Measurements from ENCODE around the gene DSCAM. TPM values are rescaled to one million over a fixed set of nuclear protein-coding genes. Genes with fewer than 3 reads are reported as not detected.

Gene DSCAM
- total RNA-seq, 1 experiment from 2014 or later, result not detected

DNA sequence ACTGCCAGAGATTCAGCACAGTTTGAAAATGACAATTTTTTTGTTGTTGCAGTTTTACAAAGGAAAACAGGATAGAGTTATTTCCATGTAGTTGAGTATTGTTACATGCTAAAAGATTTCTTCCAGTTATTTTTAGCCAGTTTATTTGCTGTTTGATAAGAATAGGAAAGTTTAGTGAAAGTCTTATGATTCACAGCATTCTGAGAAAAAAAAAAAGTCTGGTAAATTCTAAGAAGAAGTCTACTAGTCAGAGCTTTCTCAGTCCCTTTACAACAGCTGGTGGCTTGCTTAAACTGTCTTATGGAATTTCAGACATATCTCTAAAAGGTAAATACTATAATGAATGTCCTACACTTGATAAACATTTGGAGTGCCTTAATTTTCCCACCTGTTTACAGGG is 341.7 kb downstream of the DSCAM start:
- intact Hi-C loops (cut with micrococcal nuclease), result no loop called here
- POLR2A ChIA-PET, result no interaction called here
- no peak overlapping the region for H3K4me2 ChIP-seq (ENCODE audit: low read length)
- ATAC-seq (no peak), DNase-seq (ENCODE audit: low read depth, low spot score) (no peak)
- no peak overlapping the region for H2AFZ ChIP-seq (ENCODE audit: low read depth, low read length, poor library complexity, severe bottlenecking)
- CTCF ChIA-PET, result no interaction called here
- H3K27ac ChIP-seq (ENCODE audit: low read depth, low read length), result no peak overlapping the region
- TF ChIP-seq, protein P1, sequence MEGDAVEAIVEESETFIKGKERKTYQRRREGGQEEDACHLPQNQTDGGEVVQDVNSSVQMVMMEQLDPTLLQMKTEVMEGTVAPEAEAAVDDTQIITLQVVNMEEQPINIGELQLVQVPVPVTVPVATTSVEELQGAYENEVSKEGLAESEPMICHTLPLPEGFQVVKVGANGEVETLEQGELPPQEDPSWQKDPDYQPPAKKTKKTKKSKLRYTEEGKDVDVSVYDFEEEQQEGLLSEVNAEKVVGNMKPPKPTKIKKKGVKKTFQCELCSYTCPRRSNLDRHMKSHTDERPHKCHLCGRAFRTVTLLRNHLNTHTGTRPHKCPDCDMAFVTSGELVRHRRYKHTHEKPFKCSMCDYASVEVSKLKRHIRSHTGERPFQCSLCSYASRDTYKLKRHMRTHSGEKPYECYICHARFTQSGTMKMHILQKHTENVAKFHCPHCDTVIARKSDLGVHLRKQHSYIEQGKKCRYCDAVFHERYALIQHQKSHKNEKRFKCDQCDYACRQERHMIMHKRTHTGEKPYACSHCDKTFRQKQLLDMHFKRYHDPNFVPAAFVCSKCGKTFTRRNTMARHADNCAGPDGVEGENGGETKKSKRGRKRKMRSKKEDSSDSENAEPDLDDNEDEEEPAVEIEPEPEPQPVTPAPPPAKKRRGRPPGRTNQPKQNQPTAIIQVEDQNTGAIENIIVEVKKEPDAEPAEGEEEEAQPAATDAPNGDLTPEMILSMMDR (IDR thresholded peaks at IDR 0.05 in 2 of 3, conservative IDR thresholded peaks at IDR 0.05 in 1 of 3; ENCODE audit: borderline replicate concordance in 1 of 3, insufficient read depth in 1 of 3, low read depth in 2 of 3, low read length in 2 of 3), result no peak
- TF ChIP-seq POLR2A (IDR thresholded peaks at IDR 0.05; ENCODE audit: borderline replicate concordance, extremely low read depth, insufficient read depth, insufficient read length), result no peak
- TF ChIP-seq CBX3 (IDR thresholded peaks at IDR 0.05; ENCODE audit: low read depth), result no peak
- TF ChIP-seq ZNF274 (IDR thresholded peaks at IDR 0.05; ENCODE audit: low read depth, low read length), result no peak
- no peak for TF ChIP-seq SRF (IDR thresholded peaks at IDR 0.05; ENCODE audit: low read depth)
- TF ChIP-seq TCF7L2 (IDR thresholded peaks at IDR 0.05; ENCODE audit: borderline replicate concordance, extremely low read depth, insufficient read depth, insufficient read length), result no peak
- TF ChIP-seq ELF1 (IDR thresholded peaks at IDR 0.05; ENCODE audit: borderline replicate concordance, low read depth), result no peak
- no peak for TF ChIP-seq SIN3A (IDR thresholded peaks at IDR 0.05; ENCODE audit: low read depth)
- TF ChIP-seq, protein P2, sequence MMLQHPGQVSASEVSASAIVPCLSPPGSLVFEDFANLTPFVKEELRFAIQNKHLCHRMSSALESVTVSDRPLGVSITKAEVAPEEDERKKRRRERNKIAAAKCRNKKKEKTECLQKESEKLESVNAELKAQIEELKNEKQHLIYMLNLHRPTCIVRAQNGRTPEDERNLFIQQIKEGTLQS (IDR thresholded peaks at IDR 0.05), result no peak
- no peak for TF ChIP-seq ZFX (IDR thresholded peaks at IDR 0.05)
- no peak for TF ChIP-seq RAD21 (IDR thresholded peaks at IDR 0.05; ENCODE audit: low read depth)
- TF ChIP-seq, protein P3, sequence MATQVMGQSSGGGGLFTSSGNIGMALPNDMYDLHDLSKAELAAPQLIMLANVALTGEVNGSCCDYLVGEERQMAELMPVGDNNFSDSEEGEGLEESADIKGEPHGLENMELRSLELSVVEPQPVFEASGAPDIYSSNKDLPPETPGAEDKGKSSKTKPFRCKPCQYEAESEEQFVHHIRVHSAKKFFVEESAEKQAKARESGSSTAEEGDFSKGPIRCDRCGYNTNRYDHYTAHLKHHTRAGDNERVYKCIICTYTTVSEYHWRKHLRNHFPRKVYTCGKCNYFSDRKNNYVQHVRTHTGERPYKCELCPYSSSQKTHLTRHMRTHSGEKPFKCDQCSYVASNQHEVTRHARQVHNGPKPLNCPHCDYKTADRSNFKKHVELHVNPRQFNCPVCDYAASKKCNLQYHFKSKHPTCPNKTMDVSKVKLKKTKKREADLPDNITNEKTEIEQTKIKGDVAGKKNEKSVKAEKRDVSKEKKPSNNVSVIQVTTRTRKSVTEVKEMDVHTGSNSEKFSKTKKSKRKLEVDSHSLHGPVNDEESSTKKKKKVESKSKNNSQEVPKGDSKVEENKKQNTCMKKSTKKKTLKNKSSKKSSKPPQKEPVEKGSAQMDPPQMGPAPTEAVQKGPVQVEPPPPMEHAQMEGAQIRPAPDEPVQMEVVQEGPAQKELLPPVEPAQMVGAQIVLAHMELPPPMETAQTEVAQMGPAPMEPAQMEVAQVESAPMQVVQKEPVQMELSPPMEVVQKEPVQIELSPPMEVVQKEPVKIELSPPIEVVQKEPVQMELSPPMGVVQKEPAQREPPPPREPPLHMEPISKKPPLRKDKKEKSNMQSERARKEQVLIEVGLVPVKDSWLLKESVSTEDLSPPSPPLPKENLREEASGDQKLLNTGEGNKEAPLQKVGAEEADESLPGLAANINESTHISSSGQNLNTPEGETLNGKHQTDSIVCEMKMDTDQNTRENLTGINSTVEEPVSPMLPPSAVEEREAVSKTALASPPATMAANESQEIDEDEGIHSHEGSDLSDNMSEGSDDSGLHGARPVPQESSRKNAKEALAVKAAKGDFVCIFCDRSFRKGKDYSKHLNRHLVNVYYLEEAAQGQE (IDR thresholded peaks at IDR 0.05; ENCODE audit: low read depth), result no peak
- no peak for TF ChIP-seq EGR1 (IDR thresholded peaks at IDR 0.05; ENCODE audit: low read depth)
- no peak for TF ChIP-seq JUND (IDR thresholded peaks at IDR 0.05)
- no peak for TF ChIP-seq SP1 (IDR thresholded peaks at IDR 0.05; ENCODE audit: low read depth)
- no peak for TF ChIP-seq POLR2AphosphoS5 (IDR thresholded peaks at IDR 0.05; ENCODE audit: low read depth, low read length)
- no peak for TF ChIP-seq YY1 (IDR thresholded peaks at IDR 0.05; ENCODE audit: extremely low read depth, insufficient replicate concordance, low read depth, low read length)
- no peak for TF ChIP-seq EZH2phosphoT487 (IDR thresholded peaks at IDR 0.05; ENCODE audit: borderline replicate concordance)
- no TSS peak for BruUV-seq (replicated peaks)
- H3K9me3 ChIP-seq (ENCODE audit: control insufficient read depth in 1 of 2, insufficient read depth in 1 of 2, low read depth in 1 of 2, low read length in 2 of 2), result peaks cover 31 to 41% of the 10 kb centered on the region in 2 experiments; a peak in 2 of 4 replicates
- H3K9ac ChIP-seq (ENCODE audit: low read length), result no peak overlapping the region
- no peaks in the 10 kb centered on the region for H3K4me1 ChIP-seq (ENCODE audit: control insufficient read depth in 1 of 2, insufficient read depth in 2 of 2, low read length in 2 of 2)
- RAD21 ChIA-PET (ENCODE audit: low non-redundant PET in 1 of 2, low total read pairs in 2 of 2, uncharacterized antibody in 2 of 2, unreplicated experiment in 2 of 2), result no interaction called here
- H3K27me3 ChIP-seq (ENCODE audit: insufficient read depth, low read length), result no peaks in the 10 kb centered on the region
- H3K9me2 ChIP-seq (ENCODE audit: insufficient read depth), result no peaks in the 10 kb centered on the region
- no peaks in the 10 kb centered on the region for H3K79me2 ChIP-seq (ENCODE audit: insufficient read depth, low read length)
- no peaks in the 10 kb centered on the region for H3K36me3 ChIP-seq (ENCODE audit: control insufficient read depth in 1 of 2, insufficient read depth in 2 of 2, low read length in 2 of 2)
- H3K4me3 ChIP-seq (replicated peaks in 1 of 2; ENCODE audit: low read depth in 1 of 2, low read length in 2 of 2), result no peak overlapping the region
- no peaks in the 10 kb centered on the region for H4K20me1 ChIP-seq (ENCODE audit: insufficient read depth)

All from HCT116 (cell line).